SK-N-SH treated with all-trans-retinoic acid at 6 μM for 48 hours (cell line): Measurements from ENCODE around the gene ADAMTSL3.

Experiments
- ATAC-seq: fragments of 200-7000 bp; cut with Tn5 transposase; 3 replicates; pipeline ENCODE4 v1.9.1; 2020; ENCODE audit warnings: mild to moderate bottlenecking, moderate library complexity
- ARNTL ChIP-seq: fragments of 450-650 bp; formaldehyde crosslinking; IDR thresholded peaks from 2 replicates; pipeline ENCODE4 v1.5.0; 2020; ENCODE audit warnings: low read depth, mild to moderate bottlenecking, moderate library complexity, borderline replicate concordance
- BACH2 ChIP-seq: fragments of 250-450 bp; sonication (Bioruptor Pico); IDR thresholded peaks from 2 replicates; pipeline ENCODE4 v1.9.0; 2021; ENCODE audit warnings: mild to moderate bottlenecking, borderline replicate concordance
- CREB5 ChIP-seq: fragments of 250-450 bp; sonication (Bioruptor Pico); IDR thresholded peaks from 2 replicates; pipeline ENCODE4 v1.5.1; 2020; ENCODE audit warnings: low read depth, mild to moderate bottlenecking, moderate library complexity
- CSDC2 ChIP-seq: fragments of 250-450 bp; sonication (Bioruptor Pico); IDR thresholded peaks from 2 replicates; pipeline ENCODE4 v1.5.0; 2020; ENCODE audit warnings: mild to moderate bottlenecking, moderate library complexity
- ESRRG ChIP-seq: fragments of 250-450 bp; sonication (Bioruptor Pico); IDR thresholded peaks from 2 replicates; pipeline ENCODE4 v1.6.1; 2021; ENCODE audit warnings: mild to moderate bottlenecking
- GLIS3 ChIP-seq: fragments of 250-450 bp; sonication (Bioruptor Pico); IDR thresholded peaks from 2 replicates; pipeline ENCODE4 v1.5.0; 2020; ENCODE audit warnings: mild to moderate bottlenecking, moderate library complexity
- ISL1 ChIP-seq: fragments of 250-450 bp; sonication (Bioruptor Pico); IDR thresholded peaks from 2 replicates; pipeline ENCODE4 v2.1.2; 2022; ENCODE audit warnings: mild to moderate bottlenecking, moderate library complexity
- OSR1 ChIP-seq: fragments of 250-450 bp; sonication (Bioruptor Pico); IDR thresholded peaks from 2 replicates; pipeline ENCODE4 v1.8.0; 2022; ENCODE audit warnings: moderate library complexity, mild to moderate bottlenecking, inconsistent platforms
- PATZ1 ChIP-seq: fragments of 250-450 bp; sonication (Bioruptor Pico); IDR thresholded peaks from 2 replicates; pipeline ENCODE4 v1.8.0; 2020; ENCODE audit warnings: mild to moderate bottlenecking, moderate library complexity, borderline replicate concordance
- POU6F1 ChIP-seq: fragments of 250-450 bp; sonication (Bioruptor Pico); IDR thresholded peaks from 2 replicates; pipeline ENCODE4 v1.8.0; 2021; ENCODE audit warnings: low read depth, mild to moderate bottlenecking, moderate library complexity, borderline replicate concordance
- PPARA ChIP-seq: fragments of 250-450 bp; sonication (Bioruptor Pico); IDR thresholded peaks from 2 replicates; pipeline ENCODE4 v1.5.0; 2020; ENCODE audit warnings: mild to moderate bottlenecking, borderline replicate concordance
- SNAI2 ChIP-seq: fragments of 250-450 bp; sonication (Bioruptor Pico); IDR thresholded peaks from 2 replicates; pipeline ENCODE4 v1.5.0; 2020; ENCODE audit warnings: mild to moderate bottlenecking, moderate library complexity
- TCF4 ChIP-seq: fragments of 250-450 bp; sonication (Bioruptor Pico); IDR thresholded peaks from 2 replicates; pipeline ENCODE4 v1.8.0; 2021; ENCODE audit warnings: mild to moderate bottlenecking, moderate library complexity, borderline replicate concordance
- TOX ChIP-seq: fragments of 250-450 bp; sonication (Bioruptor Pico); IDR thresholded peaks from 2 replicates; pipeline ENCODE4 v1.8.0; 2021; ENCODE audit warnings: mild to moderate bottlenecking, moderate library complexity, borderline replicate concordance
- ZC3H10 ChIP-seq: fragments of 250-450 bp; sonication (Bioruptor Pico); IDR thresholded peaks from 2 replicates; pipeline ENCODE4 v1.5.1; 2021; ENCODE audit warnings: mild to moderate bottlenecking, moderate library complexity
- ZFP3 ChIP-seq: fragments of 250-450 bp; sonication (Bioruptor Pico); IDR thresholded peaks from 2 replicates; pipeline ENCODE4 v1.5.0; 2020; ENCODE audit warnings: mild to moderate bottlenecking, moderate library complexity
- ZFP30 ChIP-seq: fragments of 450-650 bp; formaldehyde crosslinking; IDR thresholded peaks from 2 replicates; pipeline ENCODE4 v1.5.0; 2022; ENCODE audit warnings: mild to moderate bottlenecking, moderate library complexity
- ZNF565 ChIP-seq: fragments of 450-650 bp; formaldehyde crosslinking; conservative IDR thresholded peaks from 2 replicates; pipeline ENCODE4 v1.5.0; 2020; ENCODE audit warnings: low read depth, mild to moderate bottlenecking, moderate library complexity
- ZNF8 ChIP-seq: fragments of 450-650 bp; formaldehyde crosslinking; IDR thresholded peaks from 2 replicates; pipeline ENCODE4 v1.5.0; 2020; ENCODE audit warnings: mild to moderate bottlenecking, moderate library complexity

ADAMTSL3 gene

GRCh38 chr15:84079885-84080777 lies 426.2 kb downstream of the ADAMTSL3 start:
- TF ChIP-seq ZFP30 (CRISPR knock-in tag) (no peak), TCF4 (CRISPR knock-in tag) (no peak), OSR1 (CRISPR knock-in tag) (no peak), POU6F1 (CRISPR knock-in tag) (no peak), TOX (CRISPR knock-in tag) (no peak), ESRRG (CRISPR knock-in tag) (no peak), PATZ1 (CRISPR knock-in tag) (no peak), ISL1 (CRISPR knock-in tag) (no peak), ZNF8 (CRISPR knock-in tag) (no peak), CREB5 (CRISPR knock-in tag) (no peak), CSDC2 (no peak), ZC3H10 (no peak)
- TF ChIP-seq, all 23 proteins: peak for 0
- peak; percentile 81 for ATAC-seq

GRCh38 chr15:84080778-84081084 lies 426.8 kb downstream of the ADAMTSL3 start:
- peak; percentile 72 for ATAC-seq

GRCh38 chr15:84081391-84082168 lies 427.7 kb downstream of the ADAMTSL3 start:
- peak; percentile 22 for ATAC-seq
- TF ChIP-seq OSR1 (CRISPR knock-in tag) = no peak
- 0 out of 2 replicates have a peak, but pooled peaks have one; percentile 16 for TF ChIP-seq ISL1 (CRISPR knock-in tag)
- peak; percentile 66; the same call in 1 of the 2 replicates for TF ChIP-seq PATZ1 (CRISPR knock-in tag)

- no peak for ATAC-seq
- no peak for TF ChIP-seq POU6F1 (CRISPR knock-in tag)
- no peak for TF ChIP-seq ISL1 (CRISPR knock-in tag)
- no peak for TF ChIP-seq TOX (CRISPR knock-in tag)
- no peak for TF ChIP-seq SNAI2 (CRISPR knock-in tag)
- no peak for TF ChIP-seq CREB5 (CRISPR knock-in tag)
- TF ChIP-seq ZFP3 = no peak
- TF ChIP-seq BACH2 (CRISPR knock-in tag) = no peak
- TF ChIP-seq PATZ1 (CRISPR knock-in tag) = no peak
- TF ChIP-seq ARNTL (CRISPR knock-in tag) = no peak
- no peak for TF ChIP-seq PPARA
- TF ChIP-seq GLIS3 (CRISPR knock-in tag) = no peak
- no peak for TF ChIP-seq ZNF565
- TF ChIP-seq ESRRG (CRISPR knock-in tag) = no peak
Measured at GRCh38 chr15:84082739-84083138, 428.8 kb downstream of the ADAMTSL3 start.
